Cardiac atrium fibroblast (primary cell): ENCODE measurements around the gene KRTAP13-4. TPM values are rescaled to one million over a fixed set of nuclear protein-coding genes. Genes with fewer than 3 reads are reported as not detected.

ENCODE experiments used
- total RNA-seq: library from RNA; depleted of rRNA; stranded (reverse); fragments of >200 nt; gene quantifications from 2 replicates; pipeline ENCODE4 v1.2.3, GENCODE V29; 2015

The KRTAP13-4 gene, protein sequence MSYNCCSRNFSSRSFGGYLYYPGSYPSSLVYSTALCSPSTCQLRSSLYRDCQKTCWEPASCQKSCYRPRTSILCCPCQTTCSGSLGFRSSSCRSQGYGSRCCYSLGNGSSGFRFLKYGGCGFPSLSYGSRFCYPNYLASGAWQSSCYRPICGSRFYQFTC
- not detected in 2 replicates for total RNA-seq

GRCh38 chr21:30430170-30430655 lies at the start of gene KRTAP13-4:
Gene KRTAP13-4, plus strand, starts transcription at chr21:30430220. Its CDS starts 56 bp downstream, at chr21:30430276.

DNA sequence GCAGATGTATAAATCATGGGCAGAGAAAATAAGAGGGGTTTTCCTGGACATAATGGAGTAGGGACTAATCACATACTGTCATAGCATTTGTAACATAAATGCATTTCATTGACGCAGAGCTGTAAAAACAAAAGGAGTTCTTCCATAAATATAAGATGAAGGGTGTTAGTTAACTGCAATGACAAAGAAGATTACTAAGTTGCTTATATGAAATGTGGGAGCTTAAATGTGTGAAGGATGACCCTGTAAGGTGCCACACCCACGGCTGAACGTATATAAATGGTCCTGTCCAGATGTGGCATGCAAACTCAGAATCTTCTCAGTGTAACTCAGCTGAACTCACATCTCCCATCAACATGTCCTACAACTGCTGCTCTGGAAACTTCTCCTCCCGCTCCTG lies 34.3 kb upstream of the KRTAP13-4 start, which contains the start of gene KRTAP13-1:
Gene KRTAP13-1 (plus strand): TSS at position 301 of the 400 bp plus-strand sequence. CDS start 56 bp downstream, at position 357.

GRCh38 chr21:30425826-30426225 lies 4.2 kb upstream of the KRTAP13-4 start, which contains the start of gene KRTAP13-3:
Gene KRTAP13-3, minus strand, starts transcription at chr21:30425926. Its CDS starts 14 bp downstream, at chr21:30425912.

DNA sequence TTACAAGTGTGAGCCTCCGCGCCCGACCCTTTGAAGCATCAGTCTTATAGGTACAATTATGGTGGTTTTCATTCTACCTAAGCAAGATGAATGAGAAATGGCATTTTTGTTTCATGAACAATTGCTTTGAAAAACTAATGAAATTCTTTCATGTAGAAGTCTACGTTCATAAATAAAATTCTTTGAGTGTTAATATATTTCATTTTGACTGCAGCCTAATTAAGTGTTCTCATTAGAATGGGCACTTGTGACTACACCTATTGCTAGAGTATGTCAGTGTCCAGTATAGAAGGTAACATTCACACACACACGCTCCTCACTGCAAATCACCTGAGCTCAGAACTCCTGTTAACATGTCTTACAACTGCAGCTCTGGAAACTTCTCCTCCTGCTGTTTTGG lies 10.0 kb downstream of the KRTAP13-4 start, which contains the start of gene KRTAP15-1:
Gene KRTAP15-1 (plus strand): TSS at position 301 of the 400 bp plus-strand sequence. CDS start 53 bp downstream, at position 354.

GRCh38 chr21:30480145-30480544 lies 50.1 kb downstream of the KRTAP13-4 start, which contains the start of gene KRTAP19-1:
Gene KRTAP19-1, minus strand, starts transcription at chr21:30480367. Its CDS starts 50 bp downstream, at chr21:30480317.

Other genes starting within 250 kb of the KRTAP13-4 start
- gene CLDN8, start 214.1 kb upstream of the KRTAP13-4 start, total RNA-seq: not detected in 2 replicates
- not detected in 2 replicates for gene KRTAP24-1, start 147.3 kb upstream of the KRTAP13-4 start, total RNA-seq
- not detected in 2 replicates for gene KRTAP25-1, start 140.7 kb upstream of the KRTAP13-4 start, total RNA-seq
- gene KRTAP26-1, start 109.9 kb upstream of the KRTAP13-4 start, total RNA-seq: not detected in 2 replicates
- gene KRTAP27-1, start 92.5 kb upstream of the KRTAP13-4 start, total RNA-seq: not detected in 2 replicates
- not detected in 2 replicates for gene KRTAP23-1, start 81.6 kb upstream of the KRTAP13-4 start, total RNA-seq
- not detected in 2 replicates for gene KRTAP13-2, start 57.9 kb upstream of the KRTAP13-4 start, total RNA-seq
- not detected in 2 replicates for gene KRTAP13-1, start 34.2 kb upstream of the KRTAP13-4 start, total RNA-seq
- gene KRTAP13-3, start 4.3 kb upstream of the KRTAP13-4 start, total RNA-seq: not detected in 2 replicates
- not detected in 2 replicates for gene KRTAP15-1, start 10.1 kb downstream of the KRTAP13-4 start, total RNA-seq
- gene KRTAP19-1, start 50.1 kb downstream of the KRTAP13-4 start, total RNA-seq: not detected in 2 replicates
- gene KRTAP19-2, start 57.2 kb downstream of the KRTAP13-4 start, total RNA-seq: not detected in 2 replicates
- gene KRTAP19-3, start 61.8 kb downstream of the KRTAP13-4 start, total RNA-seq: not detected in 2 replicates
- not detected in 2 replicates for gene KRTAP19-4, start 66.9 kb downstream of the KRTAP13-4 start, total RNA-seq
- gene KRTAP19-5, start 71.9 kb downstream of the KRTAP13-4 start, total RNA-seq: not detected in 2 replicates
- not detected in 2 replicates for gene KRTAP19-6, start 111.6 kb downstream of the KRTAP13-4 start, total RNA-seq
- gene KRTAP19-7, start 131.1 kb downstream of the KRTAP13-4 start, total RNA-seq: not detected in 2 replicates
- not detected in 2 replicates for gene KRTAP22-2, start 160.2 kb downstream of the KRTAP13-4 start, total RNA-seq
- not detected in 2 replicates for gene KRTAP6-3, start 162.2 kb downstream of the KRTAP13-4 start, total RNA-seq
- gene KRTAP6-2, start 168.7 kb downstream of the KRTAP13-4 start, total RNA-seq: not detected in 2 replicates
- not detected in 2 replicates for gene KRTAP22-1, start 170.9 kb downstream of the KRTAP13-4 start, total RNA-seq
- not detected in 2 replicates for gene KRTAP6-1, start 183.7 kb downstream of the KRTAP13-4 start, total RNA-seq
- not detected in 2 replicates for gene KRTAP20-1, start 186.2 kb downstream of the KRTAP13-4 start, total RNA-seq
- gene KRTAP20-4, start 190.4 kb downstream of the KRTAP13-4 start, total RNA-seq: not detected in 2 replicates
- not detected in 2 replicates for gene KRTAP20-2, start 205.0 kb downstream of the KRTAP13-4 start, total RNA-seq
- gene KRTAP20-3, start 212.6 kb downstream of the KRTAP13-4 start, total RNA-seq: not detected in 2 replicates